LoVo (cell line): ENCODE results near the gene IL1R2.
A peak's percentile ranks its signal among the peaks of the same experiment; 100 is the strongest.
"Not testable (repeated sequence)": the region's sequence is repeated elsewhere in the genome, so short reads cannot be mapped to it uniquely, and the experiment has no call there.

Experiments
- DNase-seq: peaks from one replicate; pipeline ENCODE4 v3.0.0-alpha.2; 2016; ENCODE audit warnings: low spot score

Gene IL1R2

DNA sequence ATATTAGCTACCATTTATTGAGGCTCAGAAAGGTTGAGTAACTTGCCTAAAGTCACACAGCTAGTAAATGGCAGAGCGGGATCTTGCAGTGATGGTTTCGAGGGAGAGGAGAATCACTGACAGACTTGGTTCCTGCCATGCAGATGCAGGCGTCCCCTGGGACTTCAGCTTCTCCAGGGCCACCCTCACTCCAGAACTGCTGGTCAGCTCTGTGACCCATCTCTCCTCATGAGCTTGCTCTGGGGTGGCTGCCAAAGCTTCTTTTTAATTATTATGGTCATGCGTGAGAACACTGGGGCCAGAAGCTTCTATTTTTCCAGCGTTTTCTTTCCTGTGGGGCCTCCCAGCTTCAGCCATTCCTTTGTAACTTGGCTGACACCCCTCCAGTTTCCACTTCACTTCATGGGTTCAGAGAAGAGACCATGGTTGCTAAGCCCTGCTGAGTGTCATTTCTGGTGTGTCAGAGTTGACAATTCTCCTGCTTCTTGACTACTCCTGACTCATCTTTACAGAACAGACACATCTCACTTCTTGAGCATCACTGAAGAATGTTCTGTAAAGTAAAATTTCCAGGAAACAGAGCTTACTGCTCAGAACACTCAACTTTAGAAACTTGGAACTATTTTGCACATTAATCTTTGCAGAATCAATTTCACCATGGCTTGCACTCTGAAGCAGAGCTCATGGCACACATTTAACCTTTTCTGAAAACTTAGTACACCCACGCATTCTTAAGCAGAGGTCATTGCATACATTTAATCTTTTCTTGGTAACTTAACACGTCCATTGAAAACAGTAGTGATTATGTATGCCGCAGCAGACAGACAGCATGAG, 70.4 kb downstream of the IL1R2 start:
- no peak for DNase-seq

GRCh38 chr2:102062802-102063201, 71.0 kb downstream of the IL1R2 start:
- DNase-seq, result no peak

GRCh38 chr2:102063487-102063911, 71.7 kb downstream of the IL1R2 start:
- DNase-seq, result no peak

GRCh38 chr2:102063941-102064678, 72.3 kb downstream of the IL1R2 start:
- peak; percentile 22 for DNase-seq

- no peak for DNase-seq
Measured at GRCh38 chr2:102064679-102065674, 73.2 kb downstream of the IL1R2 start.

GRCh38 chr2:102065675-102066252, 74.0 kb downstream of the IL1R2 start:
- peak; percentile 7 for DNase-seq

- DNase-seq, result no peak
Measured at GRCh38 chr2:102066554-102066953, 74.8 kb downstream of the IL1R2 start.

DNA sequence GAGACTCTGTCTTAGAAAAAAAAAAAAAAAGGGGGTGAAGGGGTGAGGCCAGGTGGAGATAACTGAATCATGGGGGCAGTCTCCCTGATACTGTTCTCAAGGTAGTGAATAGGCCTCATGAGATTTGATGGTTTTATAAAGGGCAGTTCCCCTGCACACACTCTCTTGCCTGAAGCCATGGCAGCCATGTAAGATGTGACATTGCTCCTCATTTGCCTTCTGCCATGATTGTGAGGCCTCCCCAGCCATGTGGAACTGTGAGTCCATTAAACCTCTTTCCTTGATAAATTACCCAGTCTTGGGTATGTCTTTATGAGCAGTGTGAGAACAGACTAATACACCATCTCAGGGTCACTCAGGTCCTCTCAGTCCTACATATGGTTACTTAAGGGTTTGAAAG, 76.4 kb downstream of the IL1R2 start:
- not testable (repeated sequence) for DNase-seq

GRCh38 chr2:102069311-102069974, 77.7 kb downstream of the IL1R2 start:
- no peak for DNase-seq

DNA sequence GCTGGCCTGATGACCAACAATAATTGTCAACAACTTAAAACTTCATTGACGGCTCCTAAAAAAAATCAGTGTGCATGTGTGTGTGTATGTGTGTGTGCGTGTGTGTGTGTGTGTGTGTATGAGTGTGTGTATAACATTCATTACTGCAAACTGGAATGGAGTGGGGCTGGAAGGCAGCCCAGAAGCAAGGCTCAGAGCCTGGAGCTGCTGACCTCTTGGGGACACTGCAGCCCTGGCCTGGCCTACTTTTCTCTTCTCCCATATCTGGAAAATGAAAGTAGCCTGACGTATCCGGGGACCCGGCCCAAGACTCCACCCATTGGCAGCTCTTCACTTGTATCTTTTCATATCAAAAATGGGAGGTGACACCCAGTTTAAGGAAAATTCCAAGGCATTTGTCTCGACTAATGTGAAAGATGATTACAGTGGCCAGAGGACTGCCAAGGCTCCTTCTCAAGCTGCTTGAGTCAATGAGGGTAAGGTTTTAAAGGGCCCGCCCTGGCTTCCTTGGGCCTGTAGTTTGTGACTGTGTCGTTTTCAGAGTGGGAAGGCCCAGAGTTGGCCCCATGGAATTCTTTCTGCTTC, 78.4 kb downstream of the IL1R2 start:
- DNase-seq, result no peak

DNA sequence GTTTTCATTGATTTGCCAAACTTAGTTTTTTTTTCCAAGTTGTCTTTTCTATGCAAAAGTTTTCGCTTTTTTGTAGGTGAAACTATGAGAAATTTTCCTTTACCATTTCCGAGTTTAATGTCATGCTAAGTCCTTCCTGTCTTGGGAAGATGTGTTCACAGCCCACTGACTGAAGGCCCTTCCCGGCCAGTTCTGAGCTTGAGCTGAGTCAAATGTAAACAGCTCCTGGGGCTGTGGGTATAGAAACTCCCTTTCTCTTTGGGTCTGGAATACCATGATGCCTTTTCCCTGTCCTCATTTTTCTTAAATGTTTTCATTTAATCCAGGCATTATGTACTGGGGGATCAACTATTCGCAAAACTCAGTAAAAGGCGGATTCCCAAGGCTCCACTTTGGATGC, 81.0 kb downstream of the IL1R2 start:
- DNase-seq, result no peak

DNA sequence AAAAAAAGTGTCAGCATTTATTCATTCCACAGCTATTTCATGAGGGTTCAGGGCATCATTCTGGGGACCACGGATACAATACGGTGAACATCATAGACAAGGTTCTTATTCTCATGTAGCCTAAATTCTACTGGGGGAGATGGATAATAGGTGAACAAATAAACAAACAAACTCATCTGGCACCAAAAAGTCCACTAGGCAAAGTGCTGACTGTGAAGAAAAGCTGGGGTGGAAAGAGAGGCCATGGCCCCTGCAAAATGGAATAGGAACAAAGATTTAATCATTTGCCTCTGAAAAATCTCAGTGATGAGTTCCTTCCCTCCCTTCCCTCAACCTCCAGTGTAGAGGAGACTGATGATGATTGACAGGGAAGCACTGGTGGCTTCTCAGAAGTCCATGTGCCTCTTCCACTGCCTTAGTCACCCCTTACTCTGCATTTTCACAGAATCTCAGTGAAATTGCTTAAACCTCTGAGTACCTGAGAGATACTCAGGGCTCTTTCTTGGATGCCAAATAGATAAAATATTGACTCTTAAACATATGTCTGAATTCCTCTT, 81.5 kb downstream of the IL1R2 start:
- no peak for DNase-seq

DNA sequence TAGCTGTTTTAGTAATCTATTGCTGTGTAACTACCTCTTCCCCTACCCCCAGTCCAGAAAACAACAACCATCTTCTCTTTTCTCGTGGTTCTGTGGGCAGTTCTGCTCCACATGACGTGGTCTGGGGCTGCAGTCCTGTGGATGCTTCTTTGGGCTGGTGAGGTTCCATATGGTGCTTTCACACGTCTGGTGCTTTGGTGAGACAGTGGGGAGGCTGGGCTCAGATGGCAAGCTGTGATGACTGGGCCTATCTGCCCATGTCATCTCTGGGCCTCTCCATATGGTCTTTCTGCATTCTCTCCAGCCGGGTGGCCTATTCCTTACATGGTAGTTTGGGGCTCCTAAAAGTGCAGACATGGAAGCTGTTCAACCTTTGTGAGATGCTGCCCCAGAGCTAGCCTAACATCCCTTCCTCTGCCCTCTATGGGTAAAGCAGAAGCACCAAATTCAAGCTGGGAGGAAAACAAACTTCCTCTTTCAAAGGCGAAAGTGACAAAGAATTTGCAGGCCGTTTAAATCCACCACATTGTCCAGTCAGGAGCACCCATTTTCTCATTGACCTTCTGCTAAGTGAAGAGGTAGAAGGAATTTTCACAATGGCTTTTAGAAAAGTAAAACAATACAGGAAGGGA, 82.5 kb downstream of the IL1R2 start:
- no peak for DNase-seq

DNA sequence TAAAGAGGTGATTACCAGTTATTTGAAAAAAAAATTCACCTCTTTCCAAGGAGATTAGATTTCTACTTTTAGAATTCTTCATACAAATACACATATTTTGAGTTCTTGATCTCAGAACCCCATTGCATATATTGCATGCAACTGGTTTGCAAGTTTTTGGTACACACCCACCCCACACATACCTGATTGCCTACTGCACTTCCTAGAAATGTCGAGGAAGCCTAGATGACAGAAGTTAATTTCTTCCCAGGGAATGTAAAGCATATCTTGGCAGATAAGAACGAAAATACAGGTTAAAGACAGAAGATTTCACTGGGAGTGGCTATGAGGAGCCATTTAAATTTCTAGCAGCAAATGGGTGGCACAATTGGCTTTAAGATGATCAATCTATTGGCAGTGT, 83.7 kb downstream of the IL1R2 start:
- no peak for DNase-seq

DNA sequence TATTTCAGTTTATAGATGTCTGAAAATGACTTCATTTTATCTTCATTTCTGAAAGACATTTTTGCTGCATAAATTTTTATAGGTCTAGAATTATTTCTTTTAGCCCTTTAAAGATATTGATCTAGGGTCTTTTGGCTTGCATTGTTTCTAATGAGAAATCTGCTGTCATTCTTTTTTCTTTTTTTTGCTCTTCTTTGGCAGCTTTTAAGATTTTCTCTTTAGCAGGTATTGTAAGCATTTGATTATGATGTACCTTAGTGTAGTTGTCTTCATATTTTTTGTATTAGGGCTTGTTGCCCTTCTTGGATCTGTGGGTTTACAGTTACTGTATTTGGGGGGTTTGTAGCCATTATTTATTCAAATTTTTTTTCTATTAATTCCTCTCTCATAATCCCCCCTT, 84.8 kb downstream of the IL1R2 start:
- no peak for DNase-seq
